Left ventricle myocardium inferior (tissue), 1 donor: ENCODE measurements around the gene CCDC47. TPM values are rescaled to one million over a fixed set of nuclear protein-coding genes. Genes with fewer than 3 reads are reported as not detected.

Experiments
- DNase-seq: peaks from one replicate; pipeline ENCODE4 v3.0.0-alpha.2; 2020
- H3K27ac ChIP-seq: fragments of 200-600 bp; replicated peaks from 2 replicates; pipeline ENCODE4 v1.8.0; 2021
- H3K27me3 ChIP-seq: fragments of 200-600 bp; 2 replicates; pipeline ENCODE4 v1.8.0; 2021; ENCODE audit warnings: low read depth
- H3K36me3 ChIP-seq: fragments of 200-600 bp; 2 replicates; pipeline ENCODE4 v1.8.0; 2021
- H3K4me1 ChIP-seq: fragments of 200-600 bp; 2 replicates; pipeline ENCODE4 v1.8.0; 2021
- H3K4me3 ChIP-seq: fragments of 200-600 bp; 2 replicates; pipeline ENCODE4 v1.8.0; 2021; ENCODE audit warnings: mild to moderate bottlenecking, moderate library complexity
- H3K9me3 ChIP-seq: fragments of 200-600 bp; replicated peaks from 2 replicates; pipeline ENCODE4 v1.8.0; 2021
- CTCF ChIP-seq: fragments of 200-600 bp; IDR thresholded peaks from 2 replicates; pipeline ENCODE4 v1.8.0; 2021; ENCODE audit warnings: antibody characterized with exemption, mild to moderate bottlenecking, borderline replicate concordance
- intact Hi-C: fragments of 100-400 bp; cut with micrococcal nuclease; formaldehyde crosslinking; loops from one replicate; pipeline ENCODE4 v1.11.0; 2022
- total RNA-seq: library from RNA; stranded (reverse); fragmentation: NEBNext Ultra II Directional; extraction: Animal tissue kit (Norgen Biotek cat#: 25700); gene quantifications from one replicate; pipeline ENCODE4 v1.2.1, GENCODE V29; 2021
- donor health status: DM: no; HTN: yes; CAD: no; lungs with severe emphysema.

Gene CCDC47
- total RNA-seq, 1 donor from 2014 or later, result 79.6 TPM

GRCh38 chr17:63819131-63819530 is 45.7 kb upstream of the CCDC47 start:
- Histone ChIP-seq H3K27ac (peak overlapping the region; percentile 32), H3K27me3 (no peaks in the 10 kb centered on the region), H3K9me3 (no peaks in the 10 kb centered on the region), H3K36me3 (peaks cover 100% of the 10 kb centered on the region), H3K4me3 (no peak overlapping the region), H3K4me1 (peaks cover 13% of the 10 kb centered on the region)
- DNase-seq, result no peak
- intact Hi-C loops, result no loop called here
- no peak for TF ChIP-seq CTCF

GRCh38 chr17:63817736-63818385 is 44.5 kb upstream of the CCDC47 start:
- no peak for TF ChIP-seq CTCF
- intact Hi-C loops, result no loop called here

GRCh38 chr17:63816669-63817068 is 43.3 kb upstream of the CCDC47 start:
- H3K27me3 ChIP-seq, result no peaks in the 10 kb centered on the region
- H3K4me3 ChIP-seq, result no peak overlapping the region
- H3K9me3 ChIP-seq, result no peaks in the 10 kb centered on the region
- no peak overlapping the region for H3K27ac ChIP-seq
- H3K36me3 ChIP-seq, result peaks cover 100% of the 10 kb centered on the region
- no peak for DNase-seq
- H3K4me1 ChIP-seq, result peaks cover 13% of the 10 kb centered on the region
- TF ChIP-seq CTCF, result no peak
- intact Hi-C loops, result no loop called here

More at GRCh38 chr17:63817736-63818385, 44.5 kb upstream of the CCDC47 start:
- peak; percentile 12 for DNase-seq
- Histone ChIP-seq H3K4me1 (peaks cover 13% of the 10 kb centered on the region), H3K36me3 (peaks cover 100% of the 10 kb centered on the region), H3K9me3 (no peaks in the 10 kb centered on the region), H3K4me3 (no peak overlapping the region), H3K27me3 (no peaks in the 10 kb centered on the region), H3K27ac (no peak overlapping the region)

- Histone ChIP-seq H3K4me1 (peaks cover 13% of the 10 kb centered on the region), H3K27ac (no peak overlapping the region), H3K36me3 (peaks cover 100% of the 10 kb centered on the region), H3K27me3 (no peaks in the 10 kb centered on the region), H3K4me3 (no peak overlapping the region), H3K9me3 (no peaks in the 10 kb centered on the region)
- intact Hi-C loops, result no loop called here
- no peak for DNase-seq
- TF ChIP-seq CTCF, result no peak
These were observed 42.7 kb upstream of the CCDC47 start for GRCh38 chr17:63816123-63816522.

- intact Hi-C loops, result no loop called here
- peaks cover 100% of the 10 kb centered on the region for H3K36me3 ChIP-seq
- no peak for DNase-seq
These were observed 36.6 kb upstream of the CCDC47 start for GRCh38 chr17:63809970-63810369.

More at GRCh38 chr17:63809970-63810369, 36.6 kb upstream of the CCDC47 start:
- Histone ChIP-seq H3K9me3 (no peaks in the 10 kb centered on the region), H3K4me1 (no peaks in the 10 kb centered on the region), H3K27me3 (no peaks in the 10 kb centered on the region), H3K4me3 (no peak overlapping the region), H3K27ac (no peak overlapping the region)
- no peak for TF ChIP-seq CTCF
